ENCODE results near the gene KLK15.

The KLK15 gene

DNA sequence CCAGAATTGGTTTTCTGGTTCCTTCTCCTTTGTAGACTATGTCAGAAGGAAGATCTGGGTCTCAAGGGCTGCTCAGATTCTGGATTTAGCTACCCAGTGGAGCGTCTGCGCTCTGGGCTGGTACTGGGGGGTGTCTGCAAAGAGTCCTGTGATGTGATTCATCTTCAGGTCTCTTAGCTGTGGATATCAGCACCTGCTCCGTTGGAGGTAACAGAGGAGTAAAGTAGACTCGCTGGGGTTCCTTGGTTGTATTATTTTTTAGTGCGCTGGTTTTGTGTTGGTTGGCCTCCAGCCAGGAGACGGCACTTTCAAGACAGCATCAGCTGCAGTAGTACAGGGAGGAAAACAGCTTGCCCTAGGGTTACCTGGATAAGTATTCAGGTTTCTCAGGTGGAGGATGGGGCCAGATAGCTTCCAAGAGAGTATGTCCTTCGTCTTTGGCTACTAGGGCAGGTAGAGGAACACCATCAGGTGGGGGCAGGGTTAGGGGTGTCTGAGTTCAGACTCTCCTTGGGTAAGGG, 10.4 kb upstream of the KLK15 start:
- in situ Hi-C loops (cut with MboI; ENCODE audit: low sequenced_read_pairs), result no loop called here

DNA sequence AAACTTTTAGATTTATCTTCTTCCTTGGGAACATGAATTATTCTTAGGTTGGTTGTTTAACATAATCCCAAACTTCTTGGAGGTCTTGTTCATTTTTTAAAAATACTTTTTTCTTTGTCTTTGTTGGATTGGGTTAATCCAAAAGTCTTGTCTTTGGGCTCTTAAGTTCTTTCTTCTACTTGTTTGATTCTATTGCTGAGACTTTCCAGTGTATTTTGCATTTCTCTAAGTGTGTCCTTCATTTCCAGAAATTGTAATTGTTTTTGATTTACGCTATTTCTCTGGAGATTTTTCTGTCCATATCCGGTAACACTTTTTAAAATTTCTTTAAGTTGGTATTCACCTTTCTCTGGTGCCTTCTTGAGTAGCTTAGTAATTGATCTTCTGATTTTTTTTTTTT, 9.8 kb upstream of the KLK15 start:
- in situ Hi-C loops (cut with MboI; ENCODE audit: low sequenced_read_pairs), result no loop called here

DNA sequence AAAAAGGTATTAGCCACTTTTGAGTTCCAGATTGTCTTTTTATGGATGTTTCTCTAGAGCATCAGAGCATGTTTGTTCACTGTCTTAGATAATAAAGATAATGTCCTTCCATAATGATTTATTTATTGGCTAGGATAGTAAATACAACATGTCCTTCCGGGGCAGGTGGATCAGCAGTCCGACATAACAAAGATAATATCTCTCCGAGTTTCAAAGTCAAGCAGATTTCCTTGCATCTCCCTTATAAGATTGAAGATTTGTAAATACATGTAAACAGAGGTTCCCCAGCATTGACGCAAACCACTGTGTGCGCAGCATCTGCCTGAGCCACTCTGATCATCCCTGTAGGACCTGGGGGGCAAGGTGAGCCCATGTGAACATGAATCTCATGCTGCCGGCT, 8.8 kb upstream of the KLK15 start:
- in situ Hi-C loops (cut with MboI; ENCODE audit: low sequenced_read_pairs), result no loop called here

DNA sequence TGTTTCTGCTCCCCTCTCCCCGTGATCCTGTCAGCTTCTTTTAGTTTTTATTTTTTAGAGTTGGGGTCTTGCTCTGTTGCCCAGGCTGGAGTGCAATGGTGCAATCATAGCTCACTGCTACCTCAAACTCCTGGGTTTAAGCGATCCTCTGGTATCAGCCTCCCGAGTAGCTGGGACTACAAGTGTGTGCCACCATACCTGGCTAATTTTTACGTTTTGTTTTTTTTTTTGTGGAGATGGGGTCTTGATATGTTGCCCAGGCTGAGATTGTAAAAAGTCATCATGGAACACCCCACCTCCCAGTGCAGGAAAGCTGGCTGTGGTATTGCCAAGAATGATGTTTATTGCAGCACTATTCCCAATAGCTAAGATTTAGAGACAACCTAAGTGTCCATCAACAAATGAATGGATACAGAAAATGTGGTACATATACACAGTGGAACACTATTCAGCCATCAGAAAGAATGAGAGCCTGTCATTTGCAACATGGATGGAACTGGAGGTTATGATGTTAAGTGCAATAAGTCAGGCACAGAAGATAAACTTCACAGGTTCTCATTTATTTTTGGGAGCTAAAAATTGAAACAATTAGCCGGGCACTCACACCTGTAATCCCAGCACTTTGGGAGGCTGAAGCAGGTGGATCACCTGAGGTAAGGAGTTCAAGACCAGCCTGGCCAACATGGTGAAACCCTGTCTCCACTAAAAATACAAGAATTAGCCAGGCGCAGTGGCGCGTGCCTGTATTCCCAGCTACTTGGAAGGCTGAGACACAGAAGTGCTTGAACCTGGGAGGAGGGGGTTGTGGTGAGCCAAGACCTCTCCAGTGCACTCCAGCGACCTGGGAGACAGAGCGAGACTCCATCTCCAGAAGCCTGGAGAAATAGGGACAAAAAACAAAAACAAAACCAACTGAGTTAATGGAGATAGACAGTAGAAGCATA, 6.6 kb upstream of the KLK15 start:
- in situ Hi-C loops (cut with MboI; ENCODE audit: low sequenced_read_pairs), result no loop called here

DNA sequence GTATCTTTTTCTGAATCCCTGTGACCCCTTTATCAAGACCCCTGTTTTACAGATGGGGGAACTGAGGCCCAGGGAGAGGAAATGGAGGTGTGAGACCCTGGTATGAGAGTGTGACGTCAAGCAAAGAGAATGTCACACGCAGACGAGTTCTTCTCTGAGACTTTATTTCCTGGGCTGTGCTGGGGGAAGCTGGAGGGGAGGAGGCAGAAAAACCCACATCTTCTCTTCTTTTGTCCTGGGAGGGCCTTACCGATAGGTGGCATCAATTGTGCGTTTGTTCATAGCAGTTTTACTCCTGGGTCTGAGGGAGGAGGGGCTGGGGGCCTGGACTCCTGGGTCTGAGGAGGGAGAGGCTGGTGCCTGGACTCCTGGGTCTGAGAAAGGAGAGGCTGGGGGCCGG, 4.9 kb upstream of the KLK15 start:
- in situ Hi-C loops (cut with MboI; ENCODE audit: low sequenced_read_pairs), result no loop called here

DNA sequence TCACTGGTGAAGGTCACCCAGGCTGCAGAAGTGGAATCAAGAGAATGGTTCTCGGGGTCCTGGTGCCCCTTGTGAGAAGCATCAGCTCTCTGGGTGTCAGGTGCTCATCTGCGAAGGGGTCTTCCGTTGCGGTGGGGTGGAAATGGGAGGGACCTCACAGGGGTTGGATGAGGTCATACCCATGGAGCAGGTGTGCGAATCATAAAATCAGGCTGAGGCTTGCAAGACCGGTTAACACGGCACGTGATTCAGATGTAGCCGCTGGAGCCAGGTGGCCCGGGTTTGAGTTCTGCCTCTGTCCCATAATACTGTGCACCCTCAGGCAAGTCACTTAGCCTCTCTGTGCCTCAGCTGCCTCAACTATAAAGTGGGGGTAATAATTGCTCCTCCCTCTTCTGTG, 3.9 kb upstream of the KLK15 start:
- in situ Hi-C loops (cut with MboI; ENCODE audit: low sequenced_read_pairs), result no loop called here

DNA sequence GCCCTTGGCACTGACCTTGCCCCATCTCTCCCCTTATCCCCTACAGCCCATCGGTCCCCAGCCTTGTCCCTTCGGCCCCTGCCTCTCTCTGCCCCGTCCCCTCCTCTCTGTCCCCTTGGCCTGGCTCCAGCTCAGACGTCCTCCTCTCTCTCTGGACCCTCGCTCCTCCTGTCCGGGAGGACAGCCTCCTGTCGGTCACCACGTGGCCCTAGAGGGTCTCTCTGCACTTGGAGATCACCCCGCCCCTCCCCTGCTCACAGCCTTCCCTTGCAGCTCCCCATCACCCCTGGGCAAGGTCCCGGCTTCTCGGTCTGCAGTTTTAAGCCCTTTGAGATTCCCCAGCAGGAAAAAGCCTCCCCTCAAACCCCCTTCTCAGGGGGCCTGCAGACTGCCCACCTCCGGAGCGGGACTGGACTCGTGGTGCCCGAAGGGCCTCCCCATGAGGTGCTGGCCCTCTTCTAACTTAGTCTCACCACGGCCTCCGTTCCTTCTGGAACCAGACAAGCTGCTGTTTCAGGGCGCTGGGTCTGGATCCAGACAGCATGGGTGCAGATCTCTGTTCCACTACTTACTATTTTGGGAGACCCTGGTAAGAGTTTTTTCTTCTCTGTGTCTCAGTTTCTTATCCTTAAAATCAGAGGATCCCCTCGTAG, 3.3 kb upstream of the KLK15 start:
- in situ Hi-C loops (cut with MboI; ENCODE audit: low sequenced_read_pairs), result no loop called here

DNA sequence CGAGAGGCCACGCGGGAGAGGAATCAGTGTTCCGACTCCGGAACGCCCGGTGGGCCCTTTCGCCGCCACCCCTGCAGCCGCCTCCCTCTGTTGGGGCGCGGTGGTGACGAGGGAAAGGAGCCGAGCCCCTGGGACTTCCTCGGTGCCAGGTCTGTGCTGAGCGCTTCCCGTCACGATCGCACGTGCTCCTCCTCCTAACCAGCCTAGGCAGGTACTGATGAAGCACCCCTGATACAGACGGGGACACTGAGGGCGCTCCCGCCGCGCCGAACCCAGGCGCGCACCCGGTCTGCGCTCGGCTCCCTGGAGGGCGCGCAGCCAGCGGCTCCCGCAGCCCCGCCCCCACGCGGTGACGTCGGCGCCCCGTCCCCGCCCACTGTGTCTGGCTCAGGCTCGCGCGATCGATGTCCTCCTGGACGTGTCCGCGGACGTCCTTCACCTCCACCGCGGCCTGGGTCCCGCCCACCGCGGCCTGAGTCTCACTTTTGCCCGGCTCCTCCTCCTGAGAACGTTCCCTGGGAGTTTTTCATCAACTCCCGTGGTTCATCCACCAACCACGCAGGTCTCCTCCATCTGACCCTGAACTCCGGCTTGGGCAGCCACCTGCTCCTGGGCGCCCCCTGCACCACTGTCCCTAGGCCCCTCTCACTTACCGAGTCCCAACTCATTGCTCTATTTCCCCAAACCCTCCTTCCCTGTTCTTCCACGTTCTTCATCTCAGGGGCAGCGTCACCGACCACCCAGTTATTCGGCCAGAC, 2.6 kb upstream of the KLK15 start:
- in situ Hi-C loops (cut with MboI; ENCODE audit: low sequenced_read_pairs), result no loop called here

DNA sequence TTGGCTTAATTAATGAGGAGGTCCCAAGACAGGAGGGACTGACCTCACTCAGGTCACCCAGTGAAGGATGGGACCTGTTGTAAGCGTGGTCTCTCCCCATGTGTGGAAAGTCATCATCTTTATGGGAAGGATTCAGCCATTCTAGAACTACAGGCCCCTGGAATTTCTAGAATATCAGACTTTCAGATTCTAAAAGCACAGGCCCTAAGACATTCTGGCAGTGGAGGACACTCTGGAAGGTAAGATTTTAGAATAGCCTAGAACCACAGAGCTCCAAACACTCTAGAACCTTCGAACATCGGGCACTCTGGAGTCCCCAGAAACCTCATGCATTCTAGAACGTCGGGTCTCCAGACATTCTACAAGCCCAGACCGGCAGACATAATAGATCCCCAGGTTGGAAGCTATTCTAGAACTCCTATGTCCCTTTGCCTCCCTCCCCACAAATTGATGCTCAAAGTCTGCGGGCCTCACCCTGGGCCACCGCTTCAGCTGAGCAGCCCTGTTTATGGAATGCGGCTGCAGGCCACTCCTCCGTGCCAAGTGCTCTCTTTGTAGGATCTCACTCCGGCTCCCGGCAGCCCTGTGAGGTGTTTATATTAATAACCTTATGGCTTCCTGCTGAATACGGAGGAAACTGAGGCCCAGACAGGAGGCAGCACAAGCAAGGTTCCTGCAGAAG, 1.9 kb upstream of the KLK15 start:
- in situ Hi-C loops (cut with MboI; ENCODE audit: low sequenced_read_pairs), result no loop called here

DNA sequence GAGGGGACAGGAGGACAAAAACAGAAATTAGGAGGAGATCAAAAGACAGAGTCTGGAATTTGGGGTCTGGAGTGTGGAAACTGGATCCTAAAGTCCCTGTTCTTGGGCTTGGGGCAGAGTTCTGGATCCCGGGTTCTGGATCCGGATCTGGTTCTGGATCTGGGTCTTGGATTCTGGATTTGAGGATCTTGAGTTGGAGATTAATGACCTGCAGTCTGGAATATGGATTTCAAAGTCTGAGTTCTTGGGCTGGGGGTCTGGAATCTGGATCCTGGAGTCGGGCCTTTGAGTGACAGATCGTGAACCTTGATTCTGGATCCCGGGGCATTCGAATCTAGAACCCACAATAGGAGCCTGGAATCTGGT, 411 bp upstream of the KLK15 start:
- in situ Hi-C loops (cut with MboI; ENCODE audit: low sequenced_read_pairs), result no loop called here

DNA sequence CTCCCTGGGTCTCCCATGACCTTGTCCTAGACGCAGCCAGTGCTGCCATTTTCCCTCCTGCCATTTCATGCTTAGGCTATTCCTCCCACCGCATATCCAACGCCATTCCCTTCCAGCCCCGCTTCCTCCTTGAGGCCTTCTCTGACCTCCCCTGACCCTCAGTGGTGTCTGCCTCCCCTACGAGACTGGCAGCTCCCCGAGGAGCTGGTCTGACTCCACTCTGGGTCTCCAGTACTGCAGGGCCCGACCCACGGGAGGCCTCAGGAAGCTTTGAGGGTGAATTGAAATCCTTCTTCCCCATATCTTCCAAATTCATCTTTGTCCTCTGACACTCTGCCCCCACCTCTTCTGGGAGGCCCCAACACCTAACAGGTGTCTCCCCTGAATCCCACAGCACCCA, 708 bp downstream of the KLK15 start:
- in situ Hi-C loops (cut with MboI; ENCODE audit: low sequenced_read_pairs), result no loop called here

DNA sequence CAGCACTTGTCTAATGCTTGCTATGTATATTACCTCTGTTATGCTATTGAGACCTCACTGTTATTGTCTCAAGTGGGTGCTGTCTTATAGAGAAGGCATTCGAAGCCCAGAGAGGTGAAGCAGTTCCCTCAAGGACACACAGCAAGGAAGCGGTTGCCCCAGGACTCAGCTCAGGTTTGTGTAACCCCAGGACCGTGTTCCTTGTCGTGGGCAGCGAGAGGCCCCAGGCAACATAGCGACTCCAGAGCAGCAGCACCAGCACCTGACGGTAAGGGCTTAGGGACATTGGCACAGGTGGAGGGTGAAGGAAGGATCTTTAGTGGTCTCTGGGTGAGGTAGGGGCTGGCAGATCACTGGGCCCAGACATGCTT, 2.4 kb downstream of the KLK15 start:
- in situ Hi-C loops (cut with MboI; ENCODE audit: low sequenced_read_pairs), result no loop called here

DNA sequence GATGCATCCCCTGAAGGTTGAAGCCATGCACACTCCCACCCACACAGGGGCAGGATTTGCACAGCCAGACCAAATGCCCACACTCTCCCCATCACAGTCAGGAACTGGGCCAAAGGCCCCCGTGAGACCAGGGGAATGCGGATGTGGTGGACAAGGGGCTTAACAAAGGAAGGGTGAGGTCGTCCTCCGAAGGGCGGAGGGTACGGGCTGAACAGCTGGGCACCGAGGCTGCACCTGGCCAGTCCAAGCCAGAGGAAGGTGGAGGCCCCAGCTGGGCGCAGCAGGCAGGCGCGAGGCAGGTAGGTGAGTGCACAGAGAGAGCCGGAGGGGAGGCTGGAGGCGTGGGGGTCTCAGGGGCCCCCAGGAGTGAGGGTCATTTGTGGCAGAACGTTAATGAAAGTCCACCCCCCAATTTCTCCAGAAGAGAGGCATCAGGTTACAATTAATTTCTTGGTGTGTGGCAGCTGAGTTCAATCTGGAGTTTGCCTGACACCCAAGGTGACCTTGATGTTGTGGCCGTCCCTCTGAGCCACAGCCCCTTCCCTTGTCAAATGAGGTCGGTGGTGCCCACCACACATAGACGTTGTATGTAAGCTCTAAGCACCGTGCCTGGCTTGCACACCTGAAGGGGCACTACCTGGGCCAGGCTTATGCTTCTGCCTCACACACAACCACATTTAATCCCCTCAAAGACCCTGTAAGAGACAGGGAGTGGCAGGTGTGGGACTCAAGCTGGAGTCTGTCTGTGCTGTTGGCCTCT, 2.9 kb downstream of the KLK15 start:
- in situ Hi-C loops (cut with MboI; ENCODE audit: low sequenced_read_pairs), result no loop called here

DNA sequence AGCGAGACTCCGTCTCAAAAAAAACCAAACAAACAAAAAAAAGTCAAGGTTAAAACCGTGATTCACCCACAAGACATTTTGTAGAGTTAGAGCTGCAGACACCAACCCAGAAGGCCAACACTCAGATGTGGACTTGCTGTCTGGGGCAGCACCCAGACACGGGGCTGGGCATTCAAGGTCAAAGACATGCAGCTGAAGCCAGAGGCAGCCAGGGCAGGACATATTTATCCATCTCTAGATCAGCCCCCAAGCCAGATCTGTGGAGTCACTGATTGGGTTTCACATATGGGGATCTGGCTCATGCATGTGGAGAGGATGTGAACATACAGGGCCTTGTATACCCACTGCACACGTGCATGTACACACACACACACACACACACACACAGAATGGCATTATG, 3.6 kb downstream of the KLK15 start:
- in situ Hi-C loops (cut with MboI; ENCODE audit: low sequenced_read_pairs), result no loop called here

DNA sequence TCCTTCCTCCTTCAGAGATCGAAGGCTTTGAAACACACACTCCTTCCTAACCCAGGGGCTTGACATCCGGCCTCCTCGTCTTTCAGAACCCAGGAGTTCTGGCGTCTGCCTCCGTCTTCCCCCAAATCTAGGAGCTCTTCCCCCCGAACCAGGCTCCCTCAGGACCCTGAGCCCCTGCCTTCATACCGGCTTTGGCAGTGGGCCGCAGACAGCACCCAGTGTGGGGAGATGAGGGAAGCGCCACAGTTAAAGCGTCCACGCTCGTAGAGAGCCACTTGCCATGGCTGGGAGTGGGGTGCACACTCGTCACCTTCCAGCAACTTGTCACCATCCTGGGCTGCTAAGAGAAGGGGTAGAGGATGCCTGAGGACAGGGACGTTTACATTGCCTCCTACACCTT, 5.9 kb downstream of the KLK15 start:
- in situ Hi-C loops (cut with MboI; ENCODE audit: low sequenced_read_pairs), result no loop called here

DNA sequence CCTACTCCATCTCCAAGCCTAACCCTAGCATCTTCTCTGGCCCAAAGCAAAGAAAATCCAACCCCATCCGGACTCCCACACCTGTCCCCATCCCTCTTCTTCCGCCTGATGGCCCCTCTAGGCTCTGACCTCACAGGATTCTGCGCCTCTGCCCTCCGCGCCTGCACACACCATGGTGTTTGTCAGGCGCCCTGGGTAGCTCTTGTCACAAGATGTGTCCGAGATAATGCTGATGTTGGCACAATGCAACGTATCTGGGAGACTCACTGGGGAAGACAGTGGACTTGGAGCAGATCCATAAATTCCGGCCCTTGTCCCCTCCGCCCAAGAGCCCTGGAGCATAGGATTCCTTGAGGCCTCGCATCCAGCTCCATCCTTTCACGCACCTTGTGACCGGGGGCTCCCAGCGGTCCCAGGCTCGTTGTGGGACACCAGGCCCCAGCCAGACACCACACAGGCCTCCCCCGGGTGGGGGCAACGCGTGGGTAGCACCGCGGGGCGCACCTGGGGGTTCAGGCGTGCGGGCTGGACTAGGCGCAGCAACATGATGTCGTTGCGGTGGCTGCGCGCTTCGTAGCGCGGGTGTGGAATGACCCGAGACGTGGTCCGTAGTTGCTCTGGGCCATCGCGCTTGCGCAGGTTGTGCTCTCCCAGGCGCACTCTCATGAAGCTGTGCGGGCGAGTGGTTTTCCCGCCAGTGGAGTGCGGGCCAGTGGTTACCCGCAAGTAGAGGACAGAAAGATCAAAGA, 6.7 kb downstream of the KLK15 start:
- in situ Hi-C loops (cut with MboI; ENCODE audit: low sequenced_read_pairs), result no loop called here

DNA sequence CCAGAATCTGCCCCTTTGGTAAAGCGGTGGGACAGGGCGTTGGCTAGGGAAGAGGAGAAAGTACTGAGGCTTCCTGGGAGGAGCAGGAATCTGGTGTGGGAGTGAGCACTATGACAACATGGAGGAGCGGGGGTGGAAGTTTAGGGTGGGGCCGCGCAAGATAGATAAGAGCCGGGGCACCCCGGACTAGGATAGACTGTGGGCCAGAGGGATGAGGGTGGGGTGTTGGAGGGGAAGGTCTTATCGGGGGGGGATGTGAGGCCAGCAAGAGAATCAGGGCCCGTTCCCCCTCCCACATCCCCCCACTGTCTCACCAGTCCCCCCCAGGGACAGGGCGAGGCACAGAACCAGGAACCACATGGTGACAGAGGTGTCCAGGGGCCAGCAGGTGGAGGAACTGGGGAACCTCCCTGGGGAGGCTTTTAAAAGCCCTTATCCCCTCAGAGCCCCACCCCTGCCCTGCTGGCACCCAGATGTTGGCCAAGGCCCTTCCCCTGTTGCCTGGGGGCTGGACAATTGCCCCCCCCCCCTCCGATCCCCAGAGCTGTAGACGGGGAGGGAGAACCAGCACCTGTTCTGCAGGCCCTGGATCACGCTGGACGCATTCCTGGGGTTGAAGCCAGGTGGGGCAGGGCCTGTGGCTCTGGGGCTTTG, 9.9 kb downstream of the KLK15 start, which contains the start of gene KLK1:
Gene KLK1, minus strand, starts transcription at position 399 of the 654 bp plus-strand sequence. Its CDS starts 39 bp downstream, at position 360.
- in situ Hi-C loops (cut with MboI; ENCODE audit: low sequenced_read_pairs), result no loop called here

DNA sequence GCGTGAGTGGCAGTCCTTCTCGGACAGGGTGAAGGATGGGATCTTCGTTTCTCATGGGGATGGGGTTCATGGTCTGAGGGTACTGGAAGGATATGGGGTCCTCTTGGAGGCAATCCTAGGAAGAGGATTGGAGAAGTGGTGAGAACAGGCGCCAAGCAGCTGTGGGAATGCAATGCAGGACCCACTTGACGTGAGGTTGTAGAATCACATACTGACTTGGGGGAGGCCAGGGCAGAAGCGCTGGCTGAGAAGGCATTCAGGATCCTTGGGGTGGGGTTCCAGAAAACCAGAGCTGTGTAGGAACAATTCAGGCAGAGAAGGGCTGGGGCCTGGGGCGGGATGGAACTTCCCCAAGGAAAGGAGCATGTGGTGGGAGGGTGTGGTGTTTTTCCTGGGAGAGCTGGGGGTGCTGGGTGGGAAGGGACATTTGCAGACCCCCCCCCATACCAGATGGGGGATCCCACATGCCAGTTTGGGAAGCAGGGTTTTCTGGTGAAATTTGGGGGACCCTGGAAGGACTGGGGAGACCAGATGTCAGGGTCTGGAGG, 10.6 kb downstream of the KLK15 start:
- in situ Hi-C loops (cut with MboI; ENCODE audit: low sequenced_read_pairs), result no loop called here

DNA sequence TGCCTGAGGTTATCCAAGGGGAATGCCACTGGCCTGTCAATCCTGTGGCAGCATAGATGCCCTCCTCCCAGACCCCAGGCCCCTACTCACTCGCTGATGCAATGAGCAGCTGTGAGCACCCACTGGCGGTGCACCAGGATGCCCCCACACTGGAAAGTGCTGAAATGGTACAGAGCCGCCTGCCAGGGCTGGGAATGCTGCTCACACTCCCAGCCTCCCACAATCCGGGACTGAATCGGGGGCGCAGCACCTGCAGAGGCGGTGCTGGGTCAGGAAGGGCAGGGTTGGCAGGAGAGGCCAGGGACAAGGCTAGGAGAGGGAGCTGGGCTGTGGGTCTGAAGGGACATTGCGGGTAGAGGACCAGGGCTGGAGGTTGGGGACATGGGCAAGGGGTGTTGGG, 11.8 kb downstream of the KLK15 start:
- in situ Hi-C loops (cut with MboI; ENCODE audit: low sequenced_read_pairs), result no loop called here

All from HL-60/S4 treated with retinoic acid at 250 ng/mL for 4 days and 3 days (cell line).